GM18868 (cell line): ENCODE measurements around the gene UBE2F.
A peak's percentile ranks its signal among the peaks of the same experiment; 100 is the strongest.
"Not testable (repeated sequence)": the region's sequence is repeated elsewhere in the genome, so short reads cannot be mapped to it uniquely, and the experiment has no call there.

ENCODE experiments used
- ATAC-seq: cut with Tn5 transposase; IDR thresholded peaks from one replicate; pipeline ENCODE4 v1.9.1; 2021; ENCODE audit warnings: mild to moderate bottlenecking, moderate library complexity; ENCODE audit not compliant: unreplicated experiment

UBE2F gene

GRCh38 chr2:238042090-238042489 lies 75.3 kb downstream of the UBE2F start:
- no peak for ATAC-seq

GRCh38 chr2:238042849-238043584 lies 76.2 kb downstream of the UBE2F start:
- ATAC-seq: no peak

- no peak for ATAC-seq
Measured at GRCh38 chr2:238043851-238044250, 77.0 kb downstream of the UBE2F start.

GRCh38 chr2:238045575-238045974 lies 78.8 kb downstream of the UBE2F start:
- ATAC-seq: no peak

DNA sequence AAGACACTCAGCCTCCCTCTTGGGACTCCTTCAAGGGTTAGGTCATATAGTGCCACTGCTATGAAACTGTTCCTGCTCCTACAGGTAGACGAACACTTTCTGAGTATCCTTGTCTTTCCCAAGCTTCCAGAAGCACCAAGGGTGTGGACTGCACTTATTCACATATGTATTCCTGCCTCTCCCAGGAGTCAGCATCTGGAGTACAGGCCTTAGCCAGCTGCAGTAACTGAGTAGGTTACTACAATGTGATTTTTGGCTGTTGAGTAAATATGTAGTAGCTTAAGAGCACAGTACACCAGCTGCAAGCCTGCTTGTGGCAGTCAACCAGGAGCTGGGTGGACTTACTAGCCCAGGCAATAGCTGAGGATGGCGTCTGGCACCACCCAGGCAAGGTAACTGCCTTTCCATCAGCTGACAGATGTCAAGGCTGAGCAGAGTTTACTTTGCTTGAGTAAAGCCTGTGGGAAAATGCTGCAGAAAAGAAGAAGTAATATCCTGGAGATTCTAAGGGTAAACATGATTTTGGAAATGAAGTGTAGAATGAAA lies 80.0 kb downstream of the UBE2F start:
- ATAC-seq: no peak

DNA sequence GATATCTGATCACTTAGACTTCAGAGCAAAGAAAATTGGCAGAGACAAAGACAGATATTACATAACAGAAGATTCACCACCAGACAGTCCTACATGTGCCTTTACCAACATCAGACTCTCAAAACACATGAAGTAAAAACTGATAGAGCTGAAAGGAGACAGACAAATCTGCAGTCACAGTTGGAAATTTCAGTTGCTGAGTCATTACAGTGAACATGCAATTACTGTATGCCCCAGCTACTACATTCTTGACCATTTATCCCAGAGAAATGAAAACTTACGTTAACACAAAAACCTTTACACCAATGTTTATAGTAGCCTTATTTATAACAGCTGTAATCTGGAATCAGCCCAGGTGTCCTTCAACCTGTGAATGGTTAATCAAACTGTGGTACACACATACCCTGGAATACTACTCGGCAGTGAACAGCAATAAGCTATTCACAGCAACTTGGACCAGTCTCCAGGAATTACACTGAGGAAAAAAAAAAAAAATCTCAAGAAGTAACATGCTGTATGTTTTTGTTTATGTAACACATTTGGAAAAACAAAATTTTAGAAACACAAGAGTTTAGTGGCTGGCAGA lies 86.5 kb downstream of the UBE2F start:
- no peak for ATAC-seq

DNA sequence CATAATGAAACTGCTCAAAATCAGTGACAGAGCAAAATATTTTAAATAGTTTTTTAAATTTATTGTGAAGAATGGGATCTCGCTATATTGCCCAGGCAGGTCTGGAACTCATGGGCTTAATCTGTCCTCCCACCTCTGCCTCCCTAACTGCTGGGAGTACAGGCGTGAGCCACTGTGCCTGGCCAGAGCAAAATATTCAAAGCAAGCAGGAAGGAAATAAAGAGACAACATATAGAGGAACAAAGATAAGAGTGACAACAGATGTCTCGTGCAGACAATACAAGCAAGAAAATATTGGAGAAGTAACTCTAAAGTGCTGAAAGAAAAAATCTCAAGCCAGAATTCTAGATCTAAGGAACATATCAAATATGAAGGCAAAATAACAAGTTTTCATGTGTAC lies 89.0 kb downstream of the UBE2F start:
- ATAC-seq: no peak

GRCh38 chr2:238057696-238058575 lies 91.1 kb downstream of the UBE2F start:
- ATAC-seq: not testable (repeated sequence)

- no peak for ATAC-seq
Measured at GRCh38 chr2:238059505-238059904, 92.7 kb downstream of the UBE2F start.

DNA sequence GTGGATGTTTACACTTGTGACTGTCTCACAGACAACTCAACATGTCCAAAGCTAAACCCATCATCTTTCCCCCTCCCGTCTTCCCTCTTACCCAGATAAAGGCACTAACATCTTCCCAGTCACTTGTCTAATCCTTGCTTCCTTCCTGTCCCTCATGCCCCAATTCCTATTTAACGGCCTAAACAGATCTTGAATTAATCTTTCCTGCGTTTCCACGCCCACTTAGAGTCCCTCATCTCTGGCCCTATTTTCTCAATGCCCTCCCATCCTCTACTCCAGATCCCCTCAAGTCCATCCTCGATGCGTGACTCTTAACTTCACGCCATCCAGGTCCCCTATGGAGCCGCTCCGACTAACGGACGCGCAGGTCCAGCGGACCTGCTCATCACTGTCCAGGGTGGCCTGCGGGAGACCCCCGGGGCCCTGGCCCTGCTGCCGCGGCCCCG lies 93.3 kb downstream of the UBE2F start:
- no peak for ATAC-seq

GRCh38 chr2:238060542-238061314 lies 93.9 kb downstream of the UBE2F start, which contains the start of gene SCLY:
SCLY (plus strand) TSS chr2:238061001; CDS start chr2:238061055, 54 bp downstream.
- peak; percentile 94 for ATAC-seq

- peak; percentile 21 for ATAC-seq
Measured at GRCh38 chr2:238061315-238062202, 94.7 kb downstream of the UBE2F start.

DNA sequence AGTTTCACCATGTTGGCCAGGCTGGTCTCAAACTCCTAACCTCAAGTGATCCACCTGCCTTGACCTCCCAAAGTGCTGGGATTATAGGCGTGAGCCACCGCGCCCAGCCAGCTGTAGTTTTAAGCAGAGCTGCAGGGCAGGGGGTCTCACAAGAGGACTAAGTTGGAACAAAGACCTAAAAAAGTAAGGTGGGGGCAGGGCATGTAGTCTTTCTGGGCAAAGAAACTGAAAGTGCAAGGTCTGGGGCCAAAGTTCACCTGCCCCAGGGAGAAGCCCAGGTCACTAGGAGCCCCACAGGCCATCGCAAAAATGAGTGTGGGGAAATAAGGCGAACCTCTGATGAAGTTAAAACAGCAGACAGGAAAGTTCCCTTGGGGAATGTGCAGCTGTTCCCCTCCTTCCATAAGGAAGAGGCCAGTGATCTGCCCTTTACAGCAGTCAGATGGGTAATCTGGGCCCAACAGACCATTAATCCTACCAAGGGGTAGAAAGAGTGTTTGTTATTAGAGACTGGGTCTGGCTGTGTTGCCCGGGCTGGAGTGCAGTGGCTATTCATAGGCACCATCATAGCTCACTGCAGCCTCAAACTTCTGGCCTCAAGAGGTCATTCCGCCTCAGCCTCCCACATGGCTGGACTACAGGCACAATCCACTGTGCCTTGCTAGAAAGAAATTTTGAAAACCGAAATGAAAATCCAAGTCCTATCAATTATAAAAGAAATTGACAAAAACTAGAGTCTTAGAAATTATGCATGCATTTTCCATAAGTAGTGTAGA lies 96.8 kb downstream of the UBE2F start:
- ATAC-seq: no peak

- ATAC-seq: no peak
Measured at GRCh38 chr2:238064376-238064775, 97.6 kb downstream of the UBE2F start.

GRCh38 chr2:238065071-238065846 lies 98.4 kb downstream of the UBE2F start:
- ATAC-seq: no peak

DNA sequence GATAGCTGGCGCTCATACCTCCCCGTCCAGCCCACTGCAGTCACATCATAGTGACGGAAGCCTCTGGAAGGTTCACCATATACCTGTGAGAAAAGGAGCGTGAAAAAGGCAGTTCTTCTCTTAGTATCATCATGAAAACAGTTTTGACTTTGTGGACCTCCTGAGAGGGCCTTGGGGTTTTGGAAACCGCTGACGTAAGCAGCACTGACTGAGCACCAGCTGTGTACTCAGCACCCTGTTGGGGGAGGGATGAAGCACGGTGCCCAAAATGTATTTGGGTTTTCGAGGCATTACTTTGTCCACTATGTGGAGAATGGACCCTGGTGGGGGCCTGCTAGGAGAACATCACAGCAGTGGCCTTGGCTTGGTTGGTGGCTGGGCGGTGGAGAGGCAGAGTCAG lies 99.4 kb downstream of the UBE2F start:
- ATAC-seq: no peak

GRCh38 chr2:238066718-238067117 lies 99.9 kb downstream of the UBE2F start:
- not testable (repeated sequence) for ATAC-seq

DNA sequence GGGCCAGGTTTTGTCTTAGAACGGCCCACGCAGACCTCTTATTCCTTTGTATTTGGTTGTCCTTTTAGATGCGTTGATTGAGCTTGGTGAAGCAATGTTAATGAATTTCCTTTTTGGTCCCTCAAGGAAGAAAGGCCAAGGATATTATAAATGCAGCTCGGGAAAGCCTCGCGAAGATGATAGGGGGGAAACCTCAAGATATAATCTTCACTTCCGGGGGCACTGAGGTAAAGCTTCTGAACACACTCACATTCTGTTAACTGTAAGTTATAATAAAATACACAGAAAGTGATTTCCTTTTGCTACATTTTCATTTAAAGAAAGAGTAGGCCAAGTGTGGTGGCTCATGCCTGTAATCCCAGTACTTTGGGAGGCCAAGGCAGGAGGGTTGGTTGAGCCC lies 101.1 kb downstream of the UBE2F start:
- ATAC-seq: no peak
